ENCODE measurements around the gene LST1.
A peak's percentile ranks its signal among the peaks of the same experiment; 100 is the strongest.

Gene LST1

GRCh38 chr6:31559958-31560696 is 25.9 kb upstream of the LST1 start:
- TF ChIP-seq CTCF (IDR thresholded peaks at IDR 0.05; ENCODE audit: low read depth, low read length): no peak
- peak; percentile 55 for DNase-seq (ENCODE audit: low read depth, low spot score)
- in situ Hi-C loops (cut with HindIII; ENCODE audit: low sequenced_read_pairs): no loop called here
- H3K4me3 ChIP-seq (ENCODE audit: low read depth, low read length): no peak overlapping the region

DNA sequence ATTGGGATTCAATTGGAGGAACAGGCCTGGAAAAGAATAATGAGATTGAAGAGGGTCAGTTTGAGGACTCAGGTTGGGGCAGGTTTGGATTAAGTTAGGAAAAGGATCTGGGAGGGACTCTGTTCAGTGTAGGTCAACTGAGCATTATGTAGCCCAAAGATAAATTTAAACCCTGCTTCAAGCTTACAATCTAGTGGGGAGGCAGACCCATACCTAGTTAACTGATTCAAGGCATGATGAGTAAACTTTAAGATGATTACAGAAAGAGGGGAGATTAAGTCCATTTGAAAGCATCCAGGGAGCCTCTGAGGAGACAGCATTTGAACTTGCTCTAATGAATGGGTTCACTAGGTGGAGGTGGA is 25.4 kb upstream of the LST1 start:
- no peak overlapping the region for H3K4me3 ChIP-seq (ENCODE audit: low read depth, low read length)
- DNase-seq (ENCODE audit: low read depth, low spot score): no peak
- no peak for TF ChIP-seq CTCF (IDR thresholded peaks at IDR 0.05; ENCODE audit: low read depth, low read length)
- in situ Hi-C loops (cut with HindIII; ENCODE audit: low sequenced_read_pairs): no loop called here

GRCh38 chr6:31567531-31568370 is 18.3 kb upstream of the LST1 start:
- no peak for TF ChIP-seq CTCF (IDR thresholded peaks at IDR 0.05; ENCODE audit: low read depth, low read length)
- no peak for DNase-seq (ENCODE audit: low read depth, low spot score)
- in situ Hi-C loops (cut with HindIII; ENCODE audit: low sequenced_read_pairs): no loop called here
- H3K4me3 ChIP-seq (ENCODE audit: low read depth, low read length): no peak overlapping the region

DNA sequence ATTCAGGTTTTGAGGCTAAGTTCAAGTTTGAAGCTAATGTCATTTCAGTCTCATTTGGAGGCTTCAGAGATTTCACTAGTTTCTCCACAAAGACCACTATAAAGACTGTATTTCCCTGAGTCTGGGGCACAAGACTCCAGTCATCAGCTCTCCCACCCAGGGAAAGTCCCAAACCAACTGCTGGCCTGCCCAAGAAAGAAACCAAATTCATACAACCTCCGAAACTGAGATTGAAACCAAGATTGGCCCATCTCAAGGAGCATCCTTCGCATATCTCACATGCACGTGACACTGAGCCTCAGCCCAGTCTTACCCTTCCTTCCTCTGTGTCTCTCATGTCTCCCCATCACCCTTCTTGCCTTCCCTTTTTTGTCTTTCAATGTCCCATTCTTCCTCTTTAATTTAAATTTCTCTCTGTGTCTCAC is 17.5 kb upstream of the LST1 start:
- no peak for DNase-seq (ENCODE audit: low read depth, low spot score)
- no peak for TF ChIP-seq CTCF (IDR thresholded peaks at IDR 0.05; ENCODE audit: low read depth, low read length)
- H3K4me3 ChIP-seq (ENCODE audit: low read depth, low read length): no peak overlapping the region
- in situ Hi-C loops (cut with HindIII; ENCODE audit: low sequenced_read_pairs): no loop called here

GRCh38 chr6:31569861-31570536 is 16.1 kb upstream of the LST1 start:
- no peak overlapping the region for H3K4me3 ChIP-seq (ENCODE audit: low read depth, low read length)

More at GRCh38 chr6:31569861-31570536, 16.1 kb upstream of the LST1 start:
- in situ Hi-C loops (cut with HindIII; ENCODE audit: low sequenced_read_pairs): no loop called here
- no peak for DNase-seq (ENCODE audit: low read depth, low spot score)
- TF ChIP-seq CTCF (IDR thresholded peaks at IDR 0.05; ENCODE audit: low read depth, low read length): no peak
